Endothelial cell of coronary artery (primary cell): ENCODE data around the gene STMND1. TPM values are rescaled to one million over a fixed set of nuclear protein-coding genes. Genes with fewer than 3 reads are reported as not detected.

ENCODE experiments used
- total RNA-seq: library from RNA; depleted of rRNA; stranded (reverse); fragments of >200 nt; gene quantifications from 2 replicates; pipeline ENCODE4 v1.2.3, GENCODE V29; 2014

Gene STMND1
- total RNA-seq: not detected in 2 replicates

DNA sequence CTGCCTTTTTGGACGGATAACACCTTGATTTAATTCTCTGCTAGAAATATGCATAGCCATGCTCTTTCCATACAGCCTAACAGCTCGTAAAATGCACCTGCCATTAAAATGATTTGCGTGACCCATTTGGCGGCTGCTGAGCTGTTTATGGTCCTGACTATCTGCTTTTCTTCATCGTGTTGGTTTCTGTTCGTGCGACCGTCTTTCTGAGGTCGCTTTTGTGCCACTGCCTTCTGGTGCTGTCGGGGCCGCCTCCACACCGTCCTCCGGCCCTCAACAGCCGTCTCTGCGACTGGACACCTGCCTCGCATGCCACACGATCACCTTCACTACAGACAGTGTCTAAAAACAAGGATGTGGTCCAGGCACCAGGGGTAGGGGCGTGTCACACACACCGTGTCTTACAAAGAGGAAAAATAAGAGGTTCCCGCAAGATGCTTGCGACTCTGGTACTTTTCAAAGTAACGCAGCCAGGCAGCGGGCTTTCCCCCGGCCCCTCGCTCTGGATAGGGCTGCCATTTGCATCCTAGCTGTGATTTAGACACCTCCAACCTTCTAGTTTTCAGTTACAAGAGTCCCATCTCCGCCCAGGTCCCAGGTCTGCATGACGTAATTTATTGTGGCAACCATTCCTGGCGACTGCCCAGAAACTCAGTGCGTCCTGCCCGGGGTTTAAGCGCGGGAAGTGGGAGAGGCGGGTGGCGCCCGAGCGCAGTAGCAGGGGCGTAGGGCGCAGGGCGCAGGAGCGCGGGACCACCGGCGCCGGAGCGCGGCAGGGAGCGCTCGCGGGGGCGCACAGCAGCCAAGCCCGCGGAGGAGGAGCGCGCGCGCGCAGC, at the start of gene STMND1:
STMND1 (plus strand) TSS at position 629 of the 836 bp plus-strand sequence. CDS start 208 bp downstream, outside the sequence.

Other genes starting within 250 kb of the STMND1 start
- 0.85 and 3.3 TPM in 2 replicates for gene RBM24, start 179.3 kb downstream of the STMND1 start, total RNA-seq